Stimulated activated CD4-positive, alpha-beta T cell treated with anti-CD3 and anti-CD28 coated beads, Interleukin-1b, Interleukin-23, amount 100 ng/mL, for 48 hours (primary cell): Measurements from ENCODE around the gene PRPF40B.
A peak's percentile ranks its signal among the peaks of the same experiment; 100 is the strongest.

Source experiments
- DNase-seq: peaks from one replicate; pipeline ENCODE4 v3.0.0-alpha.2; 2020

The PRPF40B gene

DNA sequence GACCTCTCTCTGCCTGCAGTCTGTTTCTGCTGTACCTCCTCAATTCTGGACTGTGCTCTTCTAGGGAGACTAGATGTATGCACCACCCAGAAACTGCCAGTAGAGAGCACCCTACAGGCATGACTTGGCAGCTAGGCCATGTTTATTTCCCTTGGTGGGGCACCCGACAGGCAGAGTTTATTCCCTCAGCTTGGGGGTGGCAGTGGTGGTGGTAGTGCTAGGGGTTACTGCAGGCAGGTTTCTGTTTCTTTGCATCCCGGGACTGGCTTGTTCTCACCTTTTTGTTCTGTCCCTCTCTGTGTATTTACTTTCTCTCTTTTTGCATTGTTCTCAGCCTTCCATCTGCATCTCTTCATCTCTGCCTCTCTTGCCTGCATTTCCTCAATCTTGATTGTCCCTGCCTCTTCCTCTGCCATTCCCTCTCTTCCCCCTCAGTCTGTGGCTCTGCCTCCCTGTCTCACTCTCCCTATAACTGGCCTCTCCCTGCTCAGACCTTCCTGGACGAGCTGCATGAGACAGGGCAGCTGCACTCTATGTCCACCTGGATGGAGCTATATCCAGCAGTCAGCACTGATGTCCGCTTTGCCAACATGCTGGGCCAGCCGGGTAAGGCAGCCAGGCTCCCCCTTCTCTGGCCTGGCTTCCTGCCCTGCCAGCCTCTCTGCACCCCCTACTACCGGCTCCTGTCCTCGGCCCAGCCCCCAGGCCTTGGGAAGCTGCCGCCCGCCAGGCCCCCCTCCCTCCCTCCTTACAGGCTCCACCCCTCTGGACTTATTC is 13.8 kb downstream of the PRPF40B start:
- peak; percentile 51 for DNase-seq

DNA sequence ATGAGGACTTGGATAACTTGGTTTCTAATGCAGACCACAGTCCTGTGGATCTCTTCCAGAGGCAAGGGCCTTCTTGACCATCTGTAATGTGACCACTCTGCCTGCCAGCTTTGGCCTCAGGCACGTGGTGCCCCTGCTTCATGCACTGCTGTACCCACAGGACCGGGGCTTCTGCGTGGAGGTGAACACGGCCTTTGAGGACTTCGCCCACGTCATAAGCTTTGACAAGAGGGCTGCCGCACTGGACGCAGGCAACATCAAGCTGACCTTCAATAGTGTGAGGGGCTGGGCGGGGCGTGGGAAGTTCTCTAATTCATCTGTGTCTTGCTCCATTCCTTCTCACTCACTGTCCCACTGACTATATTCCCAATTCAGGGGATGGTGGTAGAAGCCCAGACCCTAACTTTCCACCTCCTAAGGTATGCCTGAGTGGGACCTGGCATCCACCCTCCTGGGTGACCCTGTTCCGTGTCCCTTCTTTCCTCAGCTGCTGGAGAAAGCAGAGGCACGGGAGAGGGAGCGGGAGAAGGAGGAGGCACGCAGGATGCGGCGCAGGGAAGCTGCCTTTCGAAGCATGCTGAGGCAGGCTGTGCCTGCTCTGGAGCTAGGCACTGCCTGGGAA is 18.5 kb downstream of the PRPF40B start:
- DNase-seq: no peak

DNA sequence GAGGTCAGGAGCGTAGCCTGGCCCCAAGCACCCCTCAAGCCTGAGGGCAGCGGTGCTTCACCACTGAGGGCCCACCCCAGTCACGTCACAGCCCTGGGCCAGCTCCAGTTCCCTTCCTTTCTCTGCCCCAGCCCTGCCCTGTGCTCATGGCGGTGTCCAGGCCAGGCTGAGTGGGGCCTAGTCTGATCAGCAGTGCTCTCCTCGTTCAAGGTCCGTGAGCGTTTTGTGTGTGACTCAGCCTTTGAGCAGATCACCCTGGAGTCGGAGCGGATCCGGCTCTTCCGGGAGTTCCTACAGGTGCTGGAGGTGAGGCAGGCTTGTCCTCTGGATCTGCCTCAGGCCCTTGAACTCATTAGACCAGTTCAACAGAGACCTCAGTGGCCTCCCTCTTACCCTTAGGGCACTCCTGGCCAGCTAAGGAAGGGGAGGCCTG is 19.0 kb downstream of the PRPF40B start:
- DNase-seq: no peak

- no peak for DNase-seq
Measured at GRCh38 chr12:49643135-49643534, 19.8 kb downstream of the PRPF40B start.

- DNase-seq: no peak
Measured at GRCh38 chr12:49643961-49644619, 20.7 kb downstream of the PRPF40B start.

- DNase-seq: peak; percentile 76
Measured at GRCh38 chr12:49644620-49644994, 21.2 kb downstream of the PRPF40B start.

DNA sequence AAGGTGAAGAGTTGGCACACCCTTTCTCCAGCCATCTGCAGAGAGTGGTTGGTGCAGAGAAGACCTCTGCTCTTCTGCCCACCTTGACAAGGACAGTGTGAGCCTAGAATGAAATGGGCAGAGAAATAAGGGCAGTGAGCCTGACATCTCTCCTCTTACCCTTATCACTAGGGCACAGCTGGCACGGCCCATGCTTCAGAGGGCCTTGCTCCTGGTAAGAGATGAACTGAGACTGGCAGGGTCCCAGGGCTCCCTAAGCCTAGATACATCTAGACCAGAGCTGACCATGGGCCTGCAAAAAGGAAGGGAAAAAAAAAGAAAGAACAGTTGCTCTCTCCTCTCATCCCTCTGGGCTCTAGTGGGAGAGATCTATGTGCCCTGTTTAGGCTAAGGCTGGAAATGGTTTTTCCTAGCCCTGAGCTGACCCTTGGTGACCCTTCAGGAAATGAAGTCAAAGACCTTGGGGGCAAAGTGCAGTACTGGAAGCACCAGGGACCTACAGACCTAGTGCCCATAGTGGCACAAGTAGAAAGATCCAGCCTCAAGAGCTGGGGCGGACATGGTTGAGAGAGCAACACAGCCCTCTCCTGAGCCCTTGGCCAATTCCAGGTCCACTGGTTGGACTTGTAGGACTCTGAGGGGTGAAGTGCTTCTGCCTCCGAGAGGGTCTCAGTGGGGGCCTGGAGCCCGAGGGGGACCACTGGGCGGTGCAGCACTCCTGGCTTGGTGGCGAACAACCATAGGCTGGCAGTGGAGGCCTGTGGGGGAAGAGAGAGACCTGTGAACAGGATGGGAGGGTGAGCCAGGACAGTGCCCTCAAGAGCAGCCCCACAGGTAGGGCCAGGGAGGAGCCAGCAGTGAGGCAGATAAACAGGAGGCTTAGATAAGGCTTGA is 22.0 kb downstream of the PRPF40B start:
- no peak for DNase-seq

DNA sequence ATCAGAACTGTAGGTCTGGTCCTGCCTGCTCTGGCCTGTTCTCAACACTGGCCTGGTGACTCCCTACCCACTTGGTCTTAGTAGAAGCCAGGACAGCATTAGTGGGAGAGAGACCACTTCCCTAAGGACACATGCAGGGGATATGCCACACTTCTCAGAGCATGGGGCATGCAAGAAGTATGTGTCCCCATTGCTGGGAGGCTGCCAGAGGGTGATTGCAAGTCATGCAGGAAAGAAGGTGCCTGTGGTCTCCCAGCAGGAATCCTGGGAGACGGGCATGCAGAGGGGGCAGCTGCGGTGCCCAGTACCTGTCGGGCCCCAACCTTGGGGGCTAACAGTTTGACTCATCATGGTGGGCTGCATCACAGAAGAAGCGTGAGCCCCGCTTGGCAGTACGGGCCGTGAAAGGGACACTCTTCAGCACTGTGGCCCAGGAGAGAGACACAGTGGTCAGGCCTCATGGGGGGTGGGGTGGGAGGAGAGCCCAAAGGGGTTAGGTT is 23.0 kb downstream of the PRPF40B start:
- no peak for DNase-seq

DNA sequence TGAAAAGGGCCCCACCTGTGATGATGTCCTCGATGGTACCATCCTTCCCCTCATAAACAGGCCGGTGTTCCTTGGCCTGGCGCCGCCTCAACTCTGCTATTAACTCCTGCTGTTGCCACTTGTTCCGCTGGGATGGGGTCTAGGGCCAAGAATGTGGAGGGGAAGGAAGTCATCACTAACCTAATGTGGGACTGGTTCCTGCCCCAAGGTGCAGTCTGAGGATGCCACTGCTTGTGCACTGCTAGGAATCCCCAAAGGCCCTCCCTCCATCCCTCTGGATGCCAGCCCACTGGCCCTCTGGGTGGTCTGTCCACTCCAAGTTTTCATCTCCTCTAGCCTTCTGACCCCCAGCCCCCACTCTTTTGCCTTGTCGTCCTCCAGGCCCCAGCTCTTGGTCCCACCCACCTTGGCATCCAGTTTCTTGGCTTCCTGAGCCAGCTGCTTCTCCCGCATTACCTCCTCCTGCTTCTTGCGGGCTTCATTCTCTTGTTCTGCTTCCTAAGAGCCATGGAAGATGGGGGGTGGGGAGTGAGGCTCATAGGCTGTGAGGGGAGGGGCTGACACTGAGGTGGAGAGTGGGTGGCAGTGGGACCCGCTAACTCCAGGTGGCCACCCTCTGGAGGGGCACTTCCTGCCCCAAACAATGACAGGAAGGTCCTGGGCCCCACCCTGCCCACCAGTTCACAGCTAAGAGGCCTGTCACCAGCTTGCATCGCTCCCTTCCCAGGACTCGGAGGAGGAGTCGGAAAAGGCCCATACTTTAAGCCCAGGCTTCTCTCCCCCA is 23.7 kb downstream of the PRPF40B start:
- DNase-seq: no peak

DNA sequence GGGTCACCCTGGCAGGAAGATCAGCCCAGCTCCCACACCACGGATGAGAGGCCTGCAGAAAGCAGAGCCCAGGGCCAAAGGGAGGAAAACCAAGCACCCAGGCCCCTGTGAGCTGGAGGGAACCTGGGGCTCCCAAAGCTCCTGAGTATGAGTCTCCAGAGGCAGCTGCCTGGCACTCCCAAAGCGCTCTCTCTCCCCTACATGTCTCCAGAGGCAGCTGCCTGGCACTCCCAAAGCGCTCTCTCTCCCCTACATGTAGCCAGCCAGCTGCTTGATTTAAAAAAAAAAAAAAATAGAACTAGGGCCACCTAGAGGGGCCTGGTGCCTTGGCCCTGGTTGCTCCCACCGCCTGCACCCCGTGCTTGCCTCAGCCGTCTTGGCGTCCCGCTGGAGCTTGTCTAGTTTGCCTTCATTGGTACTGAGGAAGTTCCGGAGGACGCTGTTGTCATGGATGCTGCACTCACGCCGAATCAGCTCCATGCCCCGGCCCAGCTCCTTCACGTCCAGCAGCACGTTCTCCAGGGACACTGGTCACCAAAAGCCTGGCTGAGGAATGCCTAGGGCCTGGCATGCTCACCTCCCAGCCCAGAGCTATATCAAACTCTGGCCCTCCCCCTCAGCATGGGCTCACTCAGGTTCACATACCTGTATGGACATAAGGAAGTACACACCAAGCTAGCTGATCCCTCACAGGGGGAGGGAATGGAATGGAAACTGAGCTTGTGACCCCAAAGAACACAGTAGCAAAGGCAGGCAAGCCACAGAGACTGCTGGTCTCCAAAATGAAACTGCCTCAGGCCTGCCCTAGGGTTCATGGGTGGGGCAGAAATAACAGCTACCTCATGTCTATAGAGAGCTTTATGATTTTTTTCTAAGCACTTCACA is 24.7 kb downstream of the PRPF40B start:
- no peak for DNase-seq

GRCh38 chr12:49648712-49649003 is 25.3 kb downstream of the PRPF40B start:
- no peak for DNase-seq

- no peak for DNase-seq
Measured at GRCh38 chr12:49649445-49649844, 26.1 kb downstream of the PRPF40B start.

DNA sequence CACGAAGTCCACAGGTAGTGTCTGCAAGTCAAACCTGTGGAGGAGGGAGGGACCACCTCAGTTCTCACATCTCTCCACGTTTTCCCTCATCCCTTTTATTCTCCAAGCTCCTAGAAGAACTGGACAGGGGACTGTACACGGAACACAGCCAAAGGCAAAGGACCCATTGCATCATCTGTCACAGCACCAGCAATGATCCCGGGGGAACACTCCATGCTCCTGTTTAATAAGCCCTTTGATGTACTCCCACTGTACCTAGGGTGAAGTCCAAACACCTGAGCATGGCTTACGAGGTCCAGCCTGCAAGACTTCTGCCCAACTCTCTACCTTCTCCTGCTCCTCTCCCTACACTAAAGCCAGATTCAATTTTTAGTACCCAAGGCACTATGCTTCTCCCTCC is 26.5 kb downstream of the PRPF40B start:
- no peak for DNase-seq

DNA sequence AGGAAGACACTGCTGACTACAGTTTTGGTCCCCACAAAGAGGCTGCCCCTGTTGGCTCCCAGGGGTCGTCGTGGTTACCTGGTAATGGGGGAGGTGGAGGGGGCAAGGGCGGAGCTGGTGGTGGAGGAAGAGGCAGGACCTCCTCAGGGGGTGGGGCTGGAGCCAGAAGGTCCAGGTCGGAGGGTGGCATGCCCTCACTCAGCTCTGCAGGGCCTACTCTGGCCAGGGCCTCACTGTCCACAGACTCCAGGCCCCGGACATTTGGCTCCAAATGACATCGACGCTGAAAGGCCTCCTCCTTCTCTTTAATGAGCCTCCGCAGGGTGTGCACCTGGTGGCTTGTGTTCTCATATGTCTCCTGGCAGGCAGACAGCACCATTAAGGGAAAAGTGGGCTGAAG is 28.5 kb downstream of the PRPF40B start:
- DNase-seq: no peak

GRCh38 chr12:49652921-49653520 is 29.7 kb downstream of the PRPF40B start:
- DNase-seq: no peak

- DNase-seq: no peak
Measured at GRCh38 chr12:49654715-49655114, 31.4 kb downstream of the PRPF40B start.

GRCh38 chr12:49655595-49656236 is 32.4 kb downstream of the PRPF40B start:
- no peak for DNase-seq

GRCh38 chr12:49658276-49658675 is 34.9 kb downstream of the PRPF40B start:
- DNase-seq: no peak

DNA sequence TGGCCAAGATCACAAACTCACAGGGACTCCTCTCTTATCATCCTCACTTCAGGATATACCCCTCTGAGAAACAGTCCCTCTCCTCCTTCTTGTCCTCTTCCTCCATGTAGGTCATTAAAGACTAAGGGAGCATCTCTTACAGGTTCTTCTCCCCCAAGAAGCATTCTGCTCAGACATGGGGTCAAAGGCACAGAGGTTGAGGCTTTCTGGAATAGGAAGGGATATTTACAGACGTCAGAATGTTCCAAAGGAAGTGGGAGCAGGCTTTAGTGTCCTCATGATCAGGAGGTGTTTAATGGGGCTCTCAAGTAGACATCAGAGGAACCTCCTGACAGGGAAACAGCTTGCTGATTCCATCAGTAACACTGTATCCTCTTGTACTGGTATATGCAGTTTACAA is 36.4 kb downstream of the PRPF40B start:
- no peak for DNase-seq

- peak; percentile 40 for DNase-seq
Measured at GRCh38 chr12:49661191-49661590, 37.8 kb downstream of the PRPF40B start.
